ENCODE measurements around the gene YY2. TPM values are rescaled to one million over a fixed set of nuclear protein-coding genes. Genes with fewer than 3 reads are reported as not detected.

The YY2 gene
- 2.0 to 3.1 TPM (median 2.4 TPM) in 5 replicates for total RNA-seq (2022; extraction: Qiagen RNA extraction; ENCODE audit: low read depth)

GRCh38 chrX:21855937-21856415 lies at the start of gene YY2:
YY2 (plus strand) TSS chrX:21855987; CDS start chrX:21856485, 498 bp downstream.

GRCh38 chrX:21839334-21840192 lies 16.2 kb upstream of the YY2 start, which contains the start of gene MBTPS2:
MBTPS2 (plus strand) TSS chrX:21839617; CDS start chrX:21839735, 118 bp downstream.

Other genes starting within 250 kb of the YY2 start
- gene KLHL34, start 197.7 kb upstream of the YY2 start, total RNA-seq (2022; extraction: Qiagen RNA extraction; ENCODE audit: low read depth) = not detected in 5 replicates
- gene SMPX, start 97.9 kb upstream of the YY2 start, total RNA-seq (2022; extraction: Qiagen RNA extraction; ENCODE audit: low read depth) = not detected in 5 replicates
- gene MBTPS2, start 16.4 kb upstream of the YY2 start, total RNA-seq (2022; extraction: Qiagen RNA extraction; ENCODE audit: low read depth) = 21.5 to 29.7 TPM (median 25.7 TPM) in 5 replicates
- gene SMS, start 84.7 kb downstream of the YY2 start, total RNA-seq (2022; extraction: Qiagen RNA extraction; ENCODE audit: low read depth) = 203 to 229 TPM (median 220 TPM) in 5 replicates
- 0.28 to 0.45 TPM (median 0.36 TPM) in 5 replicates for gene PHEX, start 176.3 kb downstream of the YY2 start, total RNA-seq (2022; extraction: Qiagen RNA extraction; ENCODE audit: low read depth)